NCI-H2029 (cell line): ENCODE data around the gene EIF4E1B.

ENCODE experiments used
- DNase-seq: peaks from one replicate; lab custom pipeline; 2025; lab: John Stamatoyannopoulos, UW

EIF4E1B gene

DNA sequence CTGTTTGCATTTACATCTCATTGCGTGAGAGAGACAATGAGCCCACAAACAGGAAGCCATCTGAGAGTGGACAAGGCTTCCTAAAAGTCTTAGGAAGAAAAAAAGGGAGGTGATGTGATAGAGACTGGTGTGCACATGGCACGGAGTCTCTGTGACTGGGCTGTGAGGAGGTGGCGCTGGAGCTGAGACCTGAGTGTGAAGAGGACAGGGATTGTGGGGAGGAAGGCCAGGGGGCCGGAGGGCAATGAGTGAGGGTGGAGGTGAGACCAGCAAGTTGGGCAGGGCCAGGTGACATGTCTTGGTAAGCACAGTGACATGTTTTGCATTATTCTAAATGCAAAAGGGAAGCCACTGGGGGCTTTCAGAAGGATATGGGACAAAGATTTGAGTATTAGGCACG is 61.9 kb downstream of the EIF4E1B start:
- DNase-seq, result no peak

DNA sequence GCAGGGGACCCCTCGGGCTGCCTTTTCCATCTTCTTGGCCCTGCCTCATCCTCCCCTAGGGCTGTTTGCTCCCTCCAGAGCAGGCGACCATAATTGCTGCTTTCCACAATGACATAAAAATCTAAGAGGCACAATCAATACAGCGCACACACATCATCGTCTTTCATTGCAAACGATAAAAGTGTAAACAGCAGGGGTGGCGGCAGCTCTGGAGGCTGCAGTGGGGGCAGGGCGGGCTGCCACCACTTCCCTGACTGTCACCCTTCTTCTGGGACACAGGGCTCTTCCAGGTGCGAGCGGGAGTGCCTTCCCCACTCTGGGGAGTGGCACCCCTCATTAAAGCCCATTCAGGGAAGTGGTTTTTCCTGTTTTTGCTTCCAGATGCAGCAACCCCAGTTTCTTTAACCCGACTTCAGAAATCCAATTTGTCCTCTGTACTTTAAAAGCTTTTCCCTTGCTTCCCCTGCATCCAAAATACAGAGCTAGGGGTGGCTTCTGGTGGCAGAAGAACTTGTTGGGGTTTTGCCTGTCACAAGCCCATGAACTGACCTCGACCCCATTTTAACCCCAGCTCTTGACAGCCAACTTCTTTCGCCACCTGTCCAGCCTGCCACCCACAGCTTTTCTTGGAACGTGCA is 62.5 kb downstream of the EIF4E1B start:
- DNase-seq, result peak; percentile 20

- no peak for DNase-seq
Observed at GRCh38 chr5:176693477-176693851, 63.0 kb downstream of the EIF4E1B start.

GRCh38 chr5:176694146-176694545 is 63.7 kb downstream of the EIF4E1B start:
- DNase-seq, result no peak

- DNase-seq, result no peak
Observed at GRCh38 chr5:176694631-176695030, 64.2 kb downstream of the EIF4E1B start.

DNA sequence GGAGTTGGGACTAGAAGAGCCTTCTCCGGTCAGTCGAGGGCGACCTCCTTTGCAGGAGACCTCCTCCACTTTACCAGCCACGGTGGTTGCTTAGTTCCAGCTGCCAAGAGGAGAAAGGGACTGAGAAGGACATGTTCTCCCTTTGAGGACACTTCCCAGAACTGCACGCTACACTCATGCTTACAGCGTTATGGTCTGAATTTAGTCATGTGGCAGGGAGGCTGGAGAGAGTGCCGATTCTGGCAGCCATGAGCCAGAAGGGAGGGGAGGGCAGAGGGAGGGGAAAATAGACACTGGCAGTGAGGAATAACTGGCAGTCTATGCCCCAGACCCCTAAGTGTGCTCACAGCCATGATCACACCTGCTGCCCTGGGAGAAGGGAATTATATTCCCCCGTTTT is 64.6 kb downstream of the EIF4E1B start:
- DNase-seq, result peak; percentile 8
